HEK293 (cell line): ENCODE measurements around the gene IL13RA2.

Experiments
- CTCF ChIA-PET: fragments of 350-600 bp; formaldehyde crosslinking; extraction: SDS; loops from one replicate; lab custom pipeline; 2021; ENCODE audit warnings: antibody characterized with exemption; lab: Yijun Ruan, JAX
- POLR2A ChIA-PET: fragments of 300-600 bp; formaldehyde crosslinking; extraction: SDS; loops from one replicate; lab custom pipeline; 2020; ENCODE audit warnings: antibody characterized with exemption, inconsistent platforms; lab: Yijun Ruan, JAX
- H3K27ac ChIP-seq: fragments of 200-500 bp; sonication (Bioruptor generic); 2 replicates; pipeline ENCODE4 v1.5.1; 2014; ENCODE audit warnings: low read depth, low read length, control low read depth, inconsistent platforms; ENCODE audit errors: extremely low read depth
- H3K36me3 ChIP-seq, 2 experiments: fragments of 200-500 bp in 1 of 2; sonication (Bioruptor generic) in 1 of 2; 1 replicate in 1 of 2; 2 replicates in 1 of 2; pipeline ENCODE4 v1.5.1; 2014 to 2017; ENCODE audit warnings: inconsistent platforms in 2 of 2, low read length in 2 of 2; ENCODE audit not compliant: control insufficient read depth in 2 of 2, insufficient read depth in 1 of 2
- H3K4me1 ChIP-seq: fragments of 200-500 bp; sonication (Bioruptor generic); 2 replicates; pipeline ENCODE4 v1.5.1; 2014; ENCODE audit warnings: mild to moderate bottlenecking, low read length, inconsistent platforms; ENCODE audit not compliant: control insufficient read depth, insufficient read depth
- H3K4me3 ChIP-seq: 2 replicates; pipeline ENCODE4 v1.5.1; 2011; ENCODE audit warnings: low read depth, mild to moderate bottlenecking, control low read depth, low read length, moderate library complexity
- H3K9me3 ChIP-seq: fragments of 200-500 bp; sonication (Bioruptor generic); 2 replicates; pipeline ENCODE4 v1.5.1; 2014; ENCODE audit warnings: low read depth, low read length, inconsistent platforms; ENCODE audit not compliant: control insufficient read depth, insufficient read depth
- GFI1B ChIP-seq: fragments of 450-650 bp; formaldehyde crosslinking; IDR thresholded peaks from 2 replicates; pipeline ENCODE4 v1.5.1; 2016; ENCODE audit warnings: missing biosample characterization, missing genetic modification characterization
- GLIS2 ChIP-seq: fragments of 450-650 bp; formaldehyde crosslinking; IDR thresholded peaks from 2 replicates; pipeline ENCODE4 v1.5.1; 2016; ENCODE audit warnings: missing biosample characterization, missing genetic modification characterization
- KLF16 ChIP-seq: fragments of 450-650 bp; formaldehyde crosslinking; IDR thresholded peaks from 2 replicates; pipeline ENCODE4 v1.5.1; 2017; ENCODE audit warnings: missing biosample characterization, missing genetic modification characterization
- KLF9 ChIP-seq: fragments of 450-650 bp; formaldehyde crosslinking; IDR thresholded peaks from 2 replicates; pipeline ENCODE4 v1.5.1; 2016; ENCODE audit warnings: missing biosample characterization, missing genetic modification characterization, low read depth
- ZBTB8A ChIP-seq: fragments of 450-650 bp; formaldehyde crosslinking; IDR thresholded peaks from 2 replicates; pipeline ENCODE4 v1.5.1; 2016; ENCODE audit warnings: missing biosample characterization, missing genetic modification characterization
- ZNF211 ChIP-seq: fragments of 450-650 bp; formaldehyde crosslinking; IDR thresholded peaks from 2 replicates; pipeline ENCODE4 v1.5.1; 2016; ENCODE audit warnings: low read depth, missing biosample characterization, missing genetic modification characterization
- ZNF404 ChIP-seq: fragments of 450-650 bp; formaldehyde crosslinking; IDR thresholded peaks from 2 replicates; pipeline ENCODE4 v1.5.1; 2017; ENCODE audit warnings: missing biosample characterization, missing genetic modification characterization
- ZNF610 ChIP-seq: fragments of 450-650 bp; formaldehyde crosslinking; IDR thresholded peaks from 2 replicates; pipeline ENCODE4 v1.5.1; 2016; ENCODE audit warnings: missing biosample characterization, missing genetic modification characterization, borderline replicate concordance
- ZNF776 ChIP-seq: fragments of 450-650 bp; formaldehyde crosslinking; IDR thresholded peaks from 2 replicates; pipeline ENCODE4 v1.5.0; 2017; ENCODE audit warnings: missing biosample characterization, missing genetic modification characterization, borderline replicate concordance
- ZNF837 ChIP-seq: fragments of 450-650 bp; formaldehyde crosslinking; IDR thresholded peaks from 2 replicates; pipeline ENCODE4 v1.5.1; 2016; ENCODE audit warnings: missing biosample characterization, missing genetic modification characterization
- ZNF843 ChIP-seq: fragments of 450-650 bp; formaldehyde crosslinking; IDR thresholded peaks from 2 replicates; pipeline ENCODE4 v1.5.1; 2016; ENCODE audit warnings: missing biosample characterization, missing genetic modification characterization
- ZSCAN30 ChIP-seq: fragments of 450-650 bp; IDR thresholded peaks from 2 replicates; pipeline ENCODE4 v1.5.1; 2018; ENCODE audit warnings: missing biosample characterization, mild to moderate bottlenecking, missing genetic modification characterization, moderate library complexity
- TF ChIP-seq, protein P1 (sequence below): fragments of 450-650 bp; formaldehyde crosslinking; IDR thresholded peaks from 2 replicates; pipeline ENCODE4 v1.5.1; 2016; ENCODE audit warnings: missing biosample characterization, missing genetic modification characterization
- TF ChIP-seq, protein P2 (sequence below): fragments of 450-650 bp; formaldehyde crosslinking; optimal IDR thresholded peaks from 2 replicates; pipeline ENCODE3; 2016; ENCODE audit warnings: missing biosample characterization, mild to moderate bottlenecking, missing genetic modification characterization
- TF ChIP-seq, protein P3 (sequence below): fragments of 450-650 bp; formaldehyde crosslinking; IDR thresholded peaks from 2 replicates; pipeline ENCODE4 v1.5.1; 2016; ENCODE audit warnings: missing biosample characterization, missing genetic modification characterization
- TF ChIP-seq, protein P4 (sequence below): fragments of 450-650 bp; formaldehyde crosslinking; IDR thresholded peaks from 2 replicates; pipeline ENCODE4 v1.5.1; 2017; ENCODE audit warnings: missing biosample characterization, missing genetic modification characterization
- TF ChIP-seq, protein P5 (sequence below): fragments of 450-650 bp; formaldehyde crosslinking; IDR thresholded peaks from 2 replicates; pipeline ENCODE4 v1.5.1; 2016; ENCODE audit warnings: missing biosample characterization, missing genetic modification characterization

Gene IL13RA2

DNA sequence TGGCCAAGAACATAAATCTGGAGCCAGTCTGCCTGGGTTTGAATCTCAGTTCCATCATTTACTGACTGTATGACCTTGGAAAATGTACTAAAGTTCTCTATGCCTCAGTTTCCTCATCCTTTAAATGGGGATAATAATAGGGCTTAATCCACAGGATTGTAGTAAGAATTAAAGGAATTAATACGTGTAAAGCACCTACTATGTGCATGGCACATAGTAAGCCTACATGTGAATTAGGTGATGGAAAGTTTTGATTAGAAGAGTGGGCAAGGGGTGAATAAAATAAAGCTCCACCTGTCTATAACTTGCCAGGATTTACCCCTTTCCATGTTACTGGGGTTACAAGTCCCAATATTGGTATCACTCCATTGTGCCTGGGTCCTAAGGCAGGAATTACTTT, 35.8 kb upstream of the IL13RA2 start:
- Histone ChIP-seq H3K27ac (no peak overlapping the region), H3K4me3 (no peak overlapping the region), H3K4me1 (no peaks in the 10 kb centered on the region), H3K9me3 (no peaks in the 10 kb centered on the region), H3K36me3 (no peaks in the 10 kb centered on the region)
- no peak for TF ChIP-seq ZNF837
- no peak for TF ChIP-seq ZNF211
- TF ChIP-seq GLIS2 (tag by site-specific recombination): no peak
- no peak for TF ChIP-seq KLF16 (tag by site-specific recombination)
- TF ChIP-seq, protein P1, sequence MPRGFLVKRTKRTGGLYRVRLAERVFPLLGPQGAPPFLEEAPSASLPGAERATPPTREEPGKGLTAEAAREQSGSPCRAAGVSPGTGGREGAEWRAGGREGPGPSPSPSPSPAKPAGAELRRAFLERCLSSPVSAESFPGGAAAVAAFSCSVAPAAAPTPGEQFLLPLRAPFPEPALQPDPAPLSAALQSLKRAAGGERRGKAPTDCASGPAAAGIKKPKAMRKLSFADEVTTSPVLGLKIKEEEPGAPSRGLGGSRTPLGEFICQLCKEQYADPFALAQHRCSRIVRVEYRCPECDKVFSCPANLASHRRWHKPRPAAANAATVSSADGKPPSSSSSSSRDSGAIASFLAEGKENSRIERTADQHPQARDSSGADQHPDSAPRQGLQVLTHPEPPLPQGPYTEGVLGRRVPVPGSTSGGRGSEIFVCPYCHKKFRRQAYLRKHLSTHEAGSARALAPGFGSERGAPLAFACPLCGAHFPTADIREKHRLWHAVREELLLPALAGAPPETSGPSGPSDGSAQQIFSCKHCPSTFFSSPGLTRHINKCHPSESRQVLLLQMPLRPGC: no peak
- no peak for TF ChIP-seq KLF9 (tag by site-specific recombination)
- TF ChIP-seq ZBTB8A (tag by site-specific recombination): no peak
- TF ChIP-seq, protein P2, sequence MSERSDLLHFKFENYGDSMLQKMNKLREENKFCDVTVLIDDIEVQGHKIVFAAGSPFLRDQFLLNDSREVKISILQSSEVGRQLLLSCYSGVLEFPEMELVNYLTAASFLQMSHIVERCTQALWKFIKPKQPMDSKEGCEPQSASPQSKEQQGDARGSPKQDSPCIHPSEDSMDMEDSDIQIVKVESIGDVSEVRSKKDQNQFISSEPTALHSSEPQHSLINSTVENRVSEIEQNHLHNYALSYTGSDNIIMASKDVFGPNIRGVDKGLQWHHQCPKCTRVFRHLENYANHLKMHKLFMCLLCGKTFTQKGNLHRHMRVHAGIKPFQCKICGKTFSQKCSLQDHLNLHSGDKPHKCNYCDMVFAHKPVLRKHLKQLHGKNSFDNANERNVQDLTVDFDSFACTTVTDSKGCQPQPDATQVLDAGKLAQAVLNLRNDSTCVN: no peak
- TF ChIP-seq, protein P3, sequence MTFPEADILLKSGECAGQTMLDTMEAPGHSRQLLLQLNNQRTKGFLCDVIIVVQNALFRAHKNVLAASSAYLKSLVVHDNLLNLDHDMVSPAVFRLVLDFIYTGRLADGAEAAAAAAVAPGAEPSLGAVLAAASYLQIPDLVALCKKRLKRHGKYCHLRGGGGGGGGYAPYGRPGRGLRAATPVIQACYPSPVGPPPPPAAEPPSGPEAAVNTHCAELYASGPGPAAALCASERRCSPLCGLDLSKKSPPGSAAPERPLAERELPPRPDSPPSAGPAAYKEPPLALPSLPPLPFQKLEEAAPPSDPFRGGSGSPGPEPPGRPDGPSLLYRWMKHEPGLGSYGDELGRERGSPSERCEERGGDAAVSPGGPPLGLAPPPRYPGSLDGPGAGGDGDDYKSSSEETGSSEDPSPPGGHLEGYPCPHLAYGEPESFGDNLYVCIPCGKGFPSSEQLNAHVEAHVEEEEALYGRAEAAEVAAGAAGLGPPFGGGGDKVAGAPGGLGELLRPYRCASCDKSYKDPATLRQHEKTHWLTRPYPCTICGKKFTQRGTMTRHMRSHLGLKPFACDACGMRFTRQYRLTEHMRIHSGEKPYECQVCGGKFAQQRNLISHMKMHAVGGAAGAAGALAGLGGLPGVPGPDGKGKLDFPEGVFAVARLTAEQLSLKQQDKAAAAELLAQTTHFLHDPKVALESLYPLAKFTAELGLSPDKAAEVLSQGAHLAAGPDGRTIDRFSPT (tag by site-specific recombination): no peak
- no peak for TF ChIP-seq ZSCAN30 (tag by site-specific recombination)
- POLR2A ChIA-PET: no interaction called here
- CTCF ChIA-PET: no interaction called here

DNA sequence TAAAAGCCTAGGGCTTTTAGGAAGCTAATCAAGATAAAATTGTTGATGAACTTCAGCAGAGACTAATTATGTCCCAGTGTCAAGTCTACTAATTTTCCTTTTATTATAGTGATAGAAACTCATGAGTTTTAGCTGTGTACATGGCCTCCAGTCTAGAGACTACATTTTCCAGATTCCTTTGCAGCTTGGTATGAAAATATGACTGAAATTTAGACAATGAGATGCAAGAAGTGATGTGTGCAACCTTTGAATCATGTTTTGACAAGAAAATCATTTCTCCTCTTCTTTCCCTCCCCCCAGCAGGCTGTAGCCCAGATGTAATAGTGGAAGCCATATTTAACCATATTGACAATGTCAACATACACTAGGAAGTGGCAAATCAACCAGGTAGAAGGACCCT, 30.3 kb upstream of the IL13RA2 start:
- Histone ChIP-seq H3K27ac (no peak overlapping the region), H3K4me1 (no peaks in the 10 kb centered on the region), H3K36me3 (no peaks in the 10 kb centered on the region), H3K4me3 (no peak overlapping the region), H3K9me3 (no peaks in the 10 kb centered on the region)
- ChIA-PET CTCF (no interaction called here), POLR2A (no interaction called here)
- TF ChIP-seq ZNF610 (tag by site-specific recombination): no peak
- no peak for TF ChIP-seq ZNF776 (tag by site-specific recombination)
- TF ChIP-seq GFI1B (tag by site-specific recombination): no peak
- no peak for TF ChIP-seq ZNF404
- TF ChIP-seq, protein P4, sequence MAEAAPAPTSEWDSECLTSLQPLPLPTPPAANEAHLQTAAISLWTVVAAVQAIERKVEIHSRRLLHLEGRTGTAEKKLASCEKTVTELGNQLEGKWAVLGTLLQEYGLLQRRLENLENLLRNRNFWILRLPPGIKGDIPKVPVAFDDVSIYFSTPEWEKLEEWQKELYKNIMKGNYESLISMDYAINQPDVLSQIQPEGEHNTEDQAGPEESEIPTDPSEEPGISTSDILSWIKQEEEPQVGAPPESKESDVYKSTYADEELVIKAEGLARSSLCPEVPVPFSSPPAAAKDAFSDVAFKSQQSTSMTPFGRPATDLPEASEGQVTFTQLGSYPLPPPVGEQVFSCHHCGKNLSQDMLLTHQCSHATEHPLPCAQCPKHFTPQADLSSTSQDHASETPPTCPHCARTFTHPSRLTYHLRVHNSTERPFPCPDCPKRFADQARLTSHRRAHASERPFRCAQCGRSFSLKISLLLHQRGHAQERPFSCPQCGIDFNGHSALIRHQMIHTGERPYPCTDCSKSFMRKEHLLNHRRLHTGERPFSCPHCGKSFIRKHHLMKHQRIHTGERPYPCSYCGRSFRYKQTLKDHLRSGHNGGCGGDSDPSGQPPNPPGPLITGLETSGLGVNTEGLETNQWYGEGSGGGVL (tag by site-specific recombination): no peak
- TF ChIP-seq, protein P5, sequence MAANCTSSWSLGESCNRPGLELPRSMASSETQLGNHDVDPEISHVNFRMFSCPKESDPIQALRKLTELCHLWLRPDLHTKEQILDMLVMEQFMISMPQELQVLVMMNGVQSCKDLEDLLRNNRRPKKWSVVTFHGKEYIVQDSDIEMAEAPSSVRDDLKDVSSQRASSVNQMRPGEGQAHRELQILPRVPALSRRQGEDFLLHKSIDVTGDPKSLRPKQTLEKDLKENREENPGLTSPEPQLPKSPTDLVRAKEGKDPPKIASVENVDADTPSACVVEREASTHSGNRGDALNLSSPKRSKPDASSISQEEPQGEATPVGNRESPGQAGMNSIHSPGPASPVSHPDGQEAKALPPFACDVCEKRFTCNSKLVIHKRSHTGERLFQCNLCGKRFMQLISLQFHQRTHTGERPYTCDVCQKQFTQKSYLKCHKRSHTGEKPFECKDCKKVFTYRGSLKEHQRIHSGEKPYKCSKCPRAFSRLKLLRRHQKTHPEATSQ (tag by site-specific recombination): no peak
- TF ChIP-seq ZNF843 (tag by site-specific recombination): no peak
